ENCODE measurements around the gene BCL2L11.

DNA sequence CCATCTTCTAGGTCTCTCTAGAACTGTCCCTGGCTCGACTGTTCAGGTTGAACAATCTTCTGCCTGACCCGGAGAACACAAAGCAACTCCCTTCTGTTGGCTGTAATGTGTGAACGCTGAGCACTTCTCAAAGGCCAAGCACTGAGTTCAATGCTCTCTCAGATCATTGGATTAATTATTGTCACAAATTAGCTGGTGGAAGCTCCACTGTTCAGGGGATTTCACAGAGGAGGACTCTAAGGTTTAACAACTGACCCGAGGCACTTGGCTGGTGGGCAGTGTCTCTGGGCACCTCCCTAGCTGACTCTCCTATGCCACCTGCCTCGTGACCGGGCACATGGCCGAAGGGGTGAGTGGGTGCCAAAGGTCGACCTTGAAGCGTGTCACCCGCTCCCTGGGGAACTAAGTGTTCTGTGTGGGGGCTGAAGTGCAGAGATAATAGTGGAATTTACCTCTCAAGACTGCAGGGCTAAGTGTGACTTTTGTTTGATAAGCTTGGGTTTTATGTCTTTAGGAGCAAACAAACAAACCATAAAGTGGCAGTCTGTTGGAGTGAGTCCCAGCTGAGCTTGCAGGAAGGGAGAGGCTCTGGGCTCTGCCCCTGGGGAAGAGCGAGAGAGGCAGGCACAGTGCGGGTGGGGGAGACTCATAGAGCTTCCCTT is 64.8 kb downstream of the BCL2L11 start:
- TF ChIP-seq POLR2A (IDR thresholded peaks at IDR 0.05) = no peak
- TF ChIP-seq, protein P1, sequence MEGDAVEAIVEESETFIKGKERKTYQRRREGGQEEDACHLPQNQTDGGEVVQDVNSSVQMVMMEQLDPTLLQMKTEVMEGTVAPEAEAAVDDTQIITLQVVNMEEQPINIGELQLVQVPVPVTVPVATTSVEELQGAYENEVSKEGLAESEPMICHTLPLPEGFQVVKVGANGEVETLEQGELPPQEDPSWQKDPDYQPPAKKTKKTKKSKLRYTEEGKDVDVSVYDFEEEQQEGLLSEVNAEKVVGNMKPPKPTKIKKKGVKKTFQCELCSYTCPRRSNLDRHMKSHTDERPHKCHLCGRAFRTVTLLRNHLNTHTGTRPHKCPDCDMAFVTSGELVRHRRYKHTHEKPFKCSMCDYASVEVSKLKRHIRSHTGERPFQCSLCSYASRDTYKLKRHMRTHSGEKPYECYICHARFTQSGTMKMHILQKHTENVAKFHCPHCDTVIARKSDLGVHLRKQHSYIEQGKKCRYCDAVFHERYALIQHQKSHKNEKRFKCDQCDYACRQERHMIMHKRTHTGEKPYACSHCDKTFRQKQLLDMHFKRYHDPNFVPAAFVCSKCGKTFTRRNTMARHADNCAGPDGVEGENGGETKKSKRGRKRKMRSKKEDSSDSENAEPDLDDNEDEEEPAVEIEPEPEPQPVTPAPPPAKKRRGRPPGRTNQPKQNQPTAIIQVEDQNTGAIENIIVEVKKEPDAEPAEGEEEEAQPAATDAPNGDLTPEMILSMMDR (IDR thresholded peaks at IDR 0.05) = no peak
- no peak for TF ChIP-seq EP300 (IDR thresholded peaks at IDR 0.05)

Data from ovary (tissue), 3 donors.